CD4-positive, alpha-beta T cell treated with Interleukin-2 at 100 ng/mL for 4 hours (primary cell): ENCODE data around the gene GALNT9.

Experiments
- DNase-seq: peaks from one replicate; pipeline ENCODE4 v3.0.0-alpha.2; 2020; ENCODE audit warnings: low spot score

GALNT9 gene

DNA sequence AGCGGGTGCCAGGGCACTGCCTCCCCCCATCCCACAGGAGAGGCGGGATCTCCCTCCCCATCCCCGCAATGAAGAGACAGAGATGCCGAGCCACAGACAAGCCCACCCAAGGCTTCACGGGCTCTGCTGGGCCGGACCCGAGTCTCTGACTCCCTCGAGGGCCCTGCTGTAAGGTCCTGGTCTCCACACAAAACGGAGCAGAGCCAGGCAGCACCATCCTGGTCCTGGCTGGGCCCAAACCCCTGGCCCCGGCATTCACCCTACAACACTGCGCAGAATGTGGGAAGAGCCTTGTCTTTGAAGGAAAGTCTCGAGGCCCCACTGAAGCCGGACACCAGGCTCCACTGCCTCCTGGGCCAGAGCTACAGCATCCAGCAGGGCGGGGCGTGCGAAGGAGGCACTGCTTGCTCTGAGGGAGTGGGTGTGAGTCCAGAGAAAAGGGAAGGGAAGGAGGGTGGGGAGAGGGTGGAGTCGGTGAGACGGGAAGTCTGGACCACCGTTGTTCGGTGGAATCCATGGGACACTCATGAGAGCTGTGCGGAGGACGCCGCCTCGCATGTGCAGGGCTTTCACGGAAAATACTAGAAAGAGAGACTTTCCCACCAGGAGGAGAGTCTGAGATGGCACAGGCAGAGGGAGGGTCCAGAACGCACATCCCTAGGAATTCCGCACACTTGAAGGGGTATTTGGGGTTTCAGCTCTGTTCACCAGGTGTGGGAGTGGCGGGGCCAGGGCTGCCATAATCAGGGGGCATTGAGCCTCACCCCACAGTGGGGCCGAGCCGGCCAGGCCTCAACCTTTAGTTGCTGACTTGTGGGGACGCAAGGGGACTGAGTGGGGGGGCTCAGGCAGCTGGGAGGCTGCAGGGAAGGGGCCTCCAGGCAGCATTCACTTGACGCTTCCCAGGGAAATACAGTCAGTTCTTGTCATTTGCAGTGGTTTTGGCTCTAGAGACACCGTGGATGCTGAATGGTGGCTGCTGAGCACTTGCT lies 36.8 kb downstream of the GALNT9 start:
- DNase-seq: no peak

DNA sequence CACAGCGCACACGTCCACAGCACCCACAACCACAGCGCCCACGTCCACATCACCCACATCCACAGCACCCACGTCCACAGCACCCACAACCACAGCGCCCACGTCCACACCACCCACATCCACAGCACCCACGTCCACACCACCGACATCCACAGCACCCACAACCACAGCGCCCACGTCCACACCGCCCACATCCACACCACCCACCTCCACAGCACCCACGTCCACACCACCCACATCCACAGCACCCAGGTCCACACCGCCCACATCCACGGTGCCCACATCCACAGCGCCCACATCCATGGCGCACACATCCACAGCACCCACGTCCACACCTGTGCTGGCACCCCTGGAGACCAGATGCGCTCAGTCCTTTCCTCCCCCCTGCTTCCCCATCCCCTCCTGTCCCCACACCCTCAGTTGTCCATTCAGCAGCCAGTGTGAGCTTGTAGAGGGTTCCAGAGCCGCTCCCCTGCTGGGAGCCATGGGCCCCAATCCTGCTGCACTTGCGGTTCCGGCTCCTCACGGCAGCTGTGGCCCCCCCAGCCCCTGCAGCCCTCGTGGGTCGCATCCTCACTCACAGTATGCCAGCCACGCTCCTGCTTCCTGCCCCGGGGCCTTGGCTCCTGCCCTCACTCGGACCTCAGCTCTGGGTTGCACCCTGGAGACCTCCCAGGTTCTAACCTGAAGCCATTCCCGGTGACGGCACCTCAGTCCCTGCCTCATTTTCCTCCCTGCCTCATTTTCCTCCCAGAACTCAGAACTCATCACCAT lies 37.8 kb downstream of the GALNT9 start:
- no peak for DNase-seq

DNA sequence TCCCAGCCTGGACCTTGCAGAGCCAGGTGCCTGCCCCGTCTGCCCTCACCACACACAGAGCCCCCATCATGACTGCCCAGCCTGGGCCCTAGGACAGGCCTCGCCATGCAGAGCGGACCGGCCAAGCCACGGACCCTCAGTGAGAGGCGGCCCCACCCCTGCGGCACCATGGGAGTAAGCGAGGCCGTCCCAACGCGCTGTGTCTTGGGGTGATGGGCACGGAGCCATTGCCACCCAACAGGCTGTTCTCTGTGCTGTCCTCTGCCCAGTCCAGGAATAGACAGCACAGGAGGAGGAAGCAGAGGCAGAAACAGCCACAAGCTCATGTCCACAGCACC lies 39.2 kb downstream of the GALNT9 start:
- DNase-seq: no peak

DNA sequence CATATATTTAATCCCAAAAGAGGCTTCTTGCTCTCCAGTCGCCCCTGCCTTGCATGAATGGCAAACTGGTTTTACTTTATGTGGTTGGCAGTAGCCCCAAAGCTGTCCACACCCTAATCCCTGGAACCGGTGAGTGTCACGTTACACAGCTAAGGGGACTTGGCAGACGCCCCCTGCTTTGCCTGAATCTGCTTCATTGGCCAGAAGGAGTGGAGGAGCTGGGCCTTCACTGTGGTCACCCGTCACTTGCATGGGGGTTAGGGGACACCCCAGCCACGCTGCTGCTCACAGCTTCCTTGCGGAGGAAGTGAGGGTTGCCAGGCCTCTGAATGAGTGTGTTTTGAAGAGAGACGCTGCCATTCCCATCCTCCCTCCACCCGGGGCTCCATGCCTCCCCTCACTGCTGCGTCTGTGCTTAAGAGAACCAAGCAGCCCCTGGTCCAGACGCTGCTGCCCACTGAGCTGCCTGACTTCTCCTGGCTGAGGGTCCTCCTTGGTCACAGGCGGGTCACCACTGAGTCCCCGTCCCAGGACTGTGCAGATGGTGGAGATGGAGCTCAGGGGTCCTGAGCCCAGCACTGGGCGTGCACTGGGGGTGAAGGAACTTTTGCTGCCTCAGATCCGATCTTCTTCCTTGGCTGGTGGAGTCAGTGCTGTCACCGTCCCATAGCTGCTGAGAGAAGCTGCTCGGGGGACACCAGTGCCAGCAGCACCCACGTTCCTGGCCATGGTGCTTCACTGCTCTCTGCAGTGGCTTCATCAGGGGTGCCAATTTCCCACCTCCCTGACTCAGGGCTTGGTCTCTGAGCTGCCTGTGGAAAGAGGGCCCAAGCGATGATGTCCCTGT lies 39.8 kb downstream of the GALNT9 start:
- no peak for DNase-seq

DNA sequence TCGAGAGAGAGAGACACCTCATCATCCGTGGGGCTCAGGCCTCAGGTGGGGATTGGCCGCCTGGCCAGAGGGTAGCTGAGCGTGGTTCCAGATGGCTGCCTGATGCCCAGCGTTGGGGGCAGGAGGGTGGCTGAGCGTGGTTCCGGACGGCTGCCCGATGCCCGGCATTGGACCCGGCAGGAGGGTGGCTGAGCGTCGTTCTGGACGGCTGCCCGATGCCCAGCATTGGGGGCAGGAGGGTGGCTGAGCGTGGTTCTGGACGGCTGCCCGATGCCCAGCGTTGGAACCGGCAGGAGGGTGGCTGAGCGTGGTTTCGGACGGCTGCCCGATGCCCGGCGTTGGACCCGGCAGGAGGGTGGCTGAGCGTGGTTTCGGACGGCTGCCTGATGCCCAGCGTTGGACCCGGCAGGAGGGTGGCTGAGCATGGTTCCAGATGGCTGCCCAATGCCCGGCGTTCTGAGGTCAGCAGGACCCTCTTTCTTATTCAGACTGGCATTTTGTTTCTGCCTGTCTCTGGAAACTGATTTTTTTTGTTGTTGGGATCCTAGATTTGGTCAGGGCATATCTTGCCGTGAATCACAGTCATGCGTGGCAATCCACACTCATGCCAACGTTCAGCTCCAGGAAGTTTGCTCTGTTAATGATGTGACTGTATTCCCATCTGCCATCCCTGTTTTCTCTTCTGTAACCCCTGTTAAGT lies 40.7 kb downstream of the GALNT9 start:
- no peak for DNase-seq

DNA sequence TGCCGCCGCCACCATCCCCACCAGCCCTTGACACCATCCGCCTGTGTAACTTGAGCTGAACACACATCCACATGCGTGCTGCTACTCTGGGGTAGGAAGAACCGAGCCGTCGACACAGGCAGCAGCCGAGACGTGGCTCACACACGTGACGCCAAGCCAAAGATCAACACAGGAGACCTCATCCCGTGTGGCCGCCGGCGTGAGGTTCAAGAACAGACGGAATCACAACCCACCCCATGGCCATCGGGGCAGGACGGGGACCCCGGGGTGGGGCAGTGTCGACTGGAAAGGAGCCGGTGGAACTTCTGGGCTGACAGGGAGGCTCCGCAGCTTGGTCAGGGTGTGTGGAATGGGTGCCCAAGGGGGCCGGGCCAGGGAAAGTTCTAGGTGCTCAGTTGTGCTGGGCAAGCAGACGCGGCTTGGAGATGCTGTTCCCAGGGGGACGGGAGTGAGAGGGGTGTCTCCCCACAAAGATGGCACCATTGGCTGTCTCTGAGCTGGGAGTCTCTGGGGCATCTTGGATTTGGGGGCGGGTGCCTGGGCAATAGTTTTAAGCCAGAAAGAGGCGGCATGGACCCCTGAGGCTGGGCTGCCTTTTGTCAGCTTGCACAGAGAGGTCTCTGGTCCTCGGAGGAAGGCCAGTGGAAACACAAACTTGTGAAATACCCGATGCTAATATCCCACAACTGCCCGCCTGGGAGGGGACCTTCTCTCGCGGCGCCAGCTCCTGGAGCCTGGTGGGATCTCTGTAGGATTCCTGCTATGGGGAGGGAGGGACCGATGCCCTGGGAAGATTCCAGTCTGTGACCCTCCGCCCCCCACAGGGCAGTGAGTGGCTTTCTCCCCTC lies 41.8 kb downstream of the GALNT9 start:
- no peak for DNase-seq

DNA sequence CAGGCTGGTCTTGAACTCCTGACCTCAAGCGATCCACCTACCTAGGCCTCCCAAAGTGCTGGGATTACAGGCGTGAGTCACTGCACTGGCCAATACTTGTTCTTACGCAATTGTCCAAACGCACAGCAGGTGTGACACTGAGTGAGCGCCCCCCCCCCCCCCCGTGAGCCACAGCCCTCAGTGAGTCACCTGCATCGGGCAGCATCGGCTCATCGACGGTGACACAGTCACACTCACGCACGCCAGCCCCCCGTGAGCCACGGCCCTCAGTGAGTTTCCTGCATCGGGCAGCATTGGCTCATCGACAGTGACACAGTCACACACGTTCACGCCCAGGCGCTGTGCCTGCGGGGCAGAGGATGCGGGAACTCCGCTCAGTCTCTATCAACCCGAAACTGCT lies 42.5 kb downstream of the GALNT9 start:
- DNase-seq: no peak

DNA sequence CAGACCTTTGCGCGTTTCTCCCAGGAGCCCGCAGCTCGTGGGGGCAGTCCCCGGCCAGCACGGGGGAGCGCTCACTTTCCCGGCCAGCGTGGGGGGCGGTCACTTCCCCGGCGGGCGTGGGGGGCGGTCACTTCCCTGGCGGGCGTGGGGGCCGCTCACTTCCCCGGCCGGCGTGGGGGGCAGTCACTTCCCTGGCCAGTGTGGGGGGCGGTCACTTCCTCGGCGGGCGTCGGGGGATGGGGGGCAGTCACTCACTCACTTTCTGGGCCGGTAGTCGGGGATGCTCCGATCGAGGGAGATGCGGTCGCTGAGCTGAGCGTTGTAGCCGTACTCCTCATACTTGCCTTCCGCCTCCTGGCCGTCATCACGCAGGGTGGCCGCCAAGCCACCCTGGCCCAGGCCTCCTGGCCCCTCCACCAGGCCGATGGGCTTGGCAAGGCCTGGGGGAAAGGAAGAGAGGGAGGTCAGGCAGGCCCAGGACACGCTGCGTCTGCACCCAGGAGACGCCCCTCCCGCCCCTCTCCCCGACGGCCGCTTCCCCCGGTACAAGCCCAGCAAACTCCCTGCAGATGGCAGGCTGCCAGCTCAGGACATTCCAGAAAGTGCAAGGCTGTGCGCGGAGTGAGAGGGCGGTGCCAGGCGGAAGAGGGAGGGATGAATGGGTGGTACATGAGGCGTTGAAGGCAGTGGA lies 43.3 kb downstream of the GALNT9 start:
- DNase-seq: no peak

DNA sequence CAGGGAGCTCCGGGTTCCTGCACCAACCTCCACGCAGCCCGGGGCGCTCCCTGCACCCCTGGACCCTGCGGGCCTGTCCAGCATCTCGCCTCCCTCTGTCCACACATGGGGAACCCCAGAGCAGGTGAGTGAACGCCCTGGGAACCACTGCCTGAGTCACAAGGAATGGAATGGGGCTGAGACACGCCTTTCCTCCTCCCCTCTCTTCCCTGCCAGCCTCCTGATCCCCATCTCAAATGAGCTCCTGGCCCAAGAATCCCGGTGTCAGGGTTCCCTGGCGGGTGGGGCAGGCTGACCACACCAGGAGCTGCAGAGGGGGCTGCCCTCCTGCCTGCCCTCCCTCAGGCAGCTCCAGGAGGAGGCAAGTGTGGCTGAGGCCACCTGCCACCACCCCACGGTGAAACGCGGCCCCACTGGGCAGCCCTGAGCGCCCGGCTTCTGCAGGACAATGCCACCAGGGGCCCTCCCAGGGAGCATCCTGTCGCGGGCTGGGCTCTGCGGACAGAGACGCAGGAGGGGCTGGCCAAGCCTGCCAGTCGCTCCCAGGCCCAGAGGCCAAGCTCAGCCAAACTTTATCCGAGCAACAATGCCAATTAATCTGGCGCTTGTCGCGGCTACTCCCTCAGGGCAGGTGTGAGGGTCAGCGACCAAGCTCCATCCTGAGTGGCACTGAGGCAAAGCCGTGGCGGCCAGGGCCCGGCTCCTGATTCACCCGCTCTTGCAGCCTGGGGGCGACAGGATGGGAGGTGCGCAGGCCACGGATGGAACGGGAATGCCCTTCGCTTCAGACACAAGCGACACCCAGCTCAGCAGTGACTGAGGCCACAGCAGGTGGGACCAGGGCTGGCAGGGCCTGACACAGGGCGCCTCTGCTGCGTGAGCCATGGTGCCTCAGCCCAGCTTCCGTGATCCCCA lies 44.3 kb downstream of the GALNT9 start:
- DNase-seq: no peak

DNA sequence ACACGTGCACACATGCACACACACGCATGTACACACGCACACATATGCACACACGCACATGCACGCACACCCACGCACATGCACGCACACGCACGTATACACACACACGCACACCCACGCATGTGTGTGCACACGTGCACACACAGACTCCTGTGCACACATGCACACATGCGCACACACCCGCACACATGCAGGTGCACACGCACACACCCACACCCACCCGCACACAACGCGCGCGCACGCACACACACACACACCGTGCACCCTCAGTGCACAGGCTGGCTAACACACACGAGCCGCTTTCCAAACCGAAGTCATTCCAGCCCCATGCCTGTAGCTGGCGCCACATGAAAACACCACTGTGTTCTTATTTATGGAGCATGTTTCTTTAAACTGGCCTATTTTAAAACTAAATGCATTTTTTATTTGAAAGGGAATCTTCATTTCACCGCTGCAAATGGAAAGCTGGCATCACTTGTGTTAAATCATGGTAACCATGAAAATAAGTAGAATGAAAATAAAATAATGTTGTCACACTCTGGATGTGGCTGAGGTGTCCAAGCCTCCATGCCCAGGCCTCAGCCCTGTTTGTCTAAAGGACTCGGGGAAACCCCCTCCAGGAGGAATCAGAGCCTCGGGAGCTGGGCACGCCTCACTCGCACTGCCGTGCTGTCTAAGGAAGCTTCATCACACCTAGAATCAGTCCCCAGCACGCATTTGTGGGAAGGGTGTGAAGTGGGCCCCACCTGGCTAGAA lies 45.1 kb downstream of the GALNT9 start:
- DNase-seq: no peak

DNA sequence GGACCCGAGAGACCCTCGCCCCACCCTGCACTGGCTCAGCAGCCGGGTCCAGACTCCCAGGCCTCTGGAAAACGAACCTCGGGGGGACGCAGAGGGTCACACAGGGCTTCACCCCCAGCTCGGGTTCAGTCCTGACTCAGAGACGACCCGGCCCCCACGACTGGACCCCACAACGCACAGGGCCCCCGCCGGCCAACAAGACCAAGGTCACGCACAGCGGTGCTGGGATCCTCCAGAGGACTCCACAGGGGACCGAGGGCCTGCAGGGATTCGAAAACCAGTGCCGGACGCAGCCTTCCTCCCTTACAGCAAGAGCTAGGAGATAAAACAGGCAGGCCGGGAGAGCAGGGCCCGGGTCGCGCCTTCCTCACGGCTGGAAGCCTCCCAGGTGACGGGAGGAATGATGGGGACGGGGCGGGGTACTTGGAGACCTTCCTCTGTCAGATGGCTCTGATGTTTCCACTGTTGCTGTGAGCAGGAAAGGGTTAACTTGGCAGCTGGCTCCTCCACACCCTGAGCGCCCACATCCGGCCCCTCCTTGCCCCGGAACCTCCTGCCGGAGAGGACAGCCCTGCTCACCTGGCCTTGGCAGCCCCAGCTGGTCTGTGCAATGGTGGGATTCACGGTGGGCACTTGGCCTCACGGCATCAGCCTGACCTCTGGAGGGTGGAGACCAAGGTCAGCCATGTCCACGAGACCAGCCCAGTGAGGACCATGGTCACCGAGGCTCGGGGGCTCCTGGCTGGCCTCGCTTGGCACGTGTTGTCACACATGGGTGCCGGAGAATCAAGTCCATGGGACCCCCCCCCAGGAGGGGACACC lies 46.2 kb downstream of the GALNT9 start:
- DNase-seq: peak; percentile 17

DNA sequence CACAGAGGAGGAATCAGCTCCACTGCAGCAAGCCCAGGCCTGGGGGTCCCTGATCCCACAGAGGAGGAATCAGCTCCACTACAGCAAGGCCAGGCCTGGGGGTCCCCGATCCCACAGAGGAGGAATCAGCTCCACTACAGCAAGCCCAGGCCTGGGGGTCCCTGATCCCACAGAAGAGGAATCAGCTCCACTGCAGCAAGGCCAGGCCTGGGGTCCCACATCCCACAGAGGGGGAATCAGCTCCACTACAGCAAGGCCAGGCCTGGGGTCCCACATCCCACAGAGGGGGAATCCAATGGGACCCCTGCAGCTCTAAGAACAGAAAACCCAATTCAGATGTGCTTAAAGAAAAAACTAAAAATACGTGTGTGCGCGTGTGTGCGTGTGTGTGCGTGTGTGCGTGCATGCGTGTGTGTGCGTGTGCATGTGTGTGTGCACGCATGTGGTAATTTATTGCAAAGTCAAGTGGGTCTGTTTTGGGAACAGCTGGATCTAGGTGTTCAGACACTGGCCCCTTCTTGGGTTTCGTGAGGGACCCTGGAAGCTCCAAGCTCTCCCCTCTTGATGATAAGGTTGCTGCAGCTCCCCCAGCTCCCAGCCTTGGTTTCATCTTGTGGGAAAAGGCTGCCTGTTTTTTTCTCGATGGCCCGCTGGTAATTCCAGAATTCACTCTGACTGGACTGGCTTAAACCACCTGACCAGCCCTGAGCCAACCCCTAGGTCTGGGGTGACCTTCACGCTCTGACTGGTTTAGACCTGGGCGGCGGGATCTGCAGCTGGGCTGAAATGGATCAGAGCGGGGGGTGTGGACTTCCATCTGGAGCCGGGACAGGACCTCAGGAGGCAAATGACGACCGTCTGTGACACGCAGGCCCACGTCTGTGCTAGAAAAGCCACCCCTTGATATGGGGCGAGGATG lies 47.1 kb downstream of the GALNT9 start:
- no peak for DNase-seq

DNA sequence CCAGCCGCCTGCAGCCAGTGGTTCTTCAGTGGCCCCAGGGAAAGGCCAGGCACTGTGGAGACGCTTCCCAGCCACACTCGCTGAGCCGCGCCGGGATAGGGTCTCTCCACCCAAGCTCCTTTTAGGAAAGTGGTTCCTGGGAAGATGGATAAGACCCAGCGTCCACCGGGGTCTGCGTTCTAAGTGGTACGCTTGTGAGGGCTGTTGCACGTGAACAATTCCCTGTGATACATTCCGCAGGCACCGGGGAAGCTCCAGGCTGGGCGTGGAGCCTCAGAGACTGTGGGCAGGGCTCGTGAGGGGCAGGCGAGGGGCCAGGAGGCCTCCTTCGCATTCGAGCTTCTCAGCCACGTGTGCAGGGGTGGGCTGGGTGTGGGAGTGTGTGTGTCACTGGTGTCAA lies 48.4 kb downstream of the GALNT9 start:
- no peak for DNase-seq

DNA sequence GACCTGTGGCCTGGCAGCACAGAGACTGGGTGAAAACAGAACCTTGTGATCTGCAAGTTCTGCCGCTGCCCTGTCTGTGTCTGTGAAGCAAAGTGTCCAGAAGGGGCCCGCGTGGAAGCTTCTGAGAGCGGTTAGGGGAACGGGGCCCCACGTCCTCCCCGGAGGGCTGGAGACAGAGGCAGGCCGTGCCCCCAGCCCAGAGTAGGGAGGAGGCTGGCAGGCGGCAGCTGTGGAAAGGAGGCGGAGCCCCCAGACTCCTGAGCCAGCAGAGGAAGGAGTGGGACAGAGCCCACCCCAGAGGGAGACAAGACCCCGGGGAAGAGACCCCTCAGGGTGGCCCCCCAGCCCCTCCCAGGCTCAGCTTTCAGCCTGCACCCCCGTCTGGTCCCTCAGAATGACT lies 49.0 kb downstream of the GALNT9 start:
- no peak for DNase-seq

DNA sequence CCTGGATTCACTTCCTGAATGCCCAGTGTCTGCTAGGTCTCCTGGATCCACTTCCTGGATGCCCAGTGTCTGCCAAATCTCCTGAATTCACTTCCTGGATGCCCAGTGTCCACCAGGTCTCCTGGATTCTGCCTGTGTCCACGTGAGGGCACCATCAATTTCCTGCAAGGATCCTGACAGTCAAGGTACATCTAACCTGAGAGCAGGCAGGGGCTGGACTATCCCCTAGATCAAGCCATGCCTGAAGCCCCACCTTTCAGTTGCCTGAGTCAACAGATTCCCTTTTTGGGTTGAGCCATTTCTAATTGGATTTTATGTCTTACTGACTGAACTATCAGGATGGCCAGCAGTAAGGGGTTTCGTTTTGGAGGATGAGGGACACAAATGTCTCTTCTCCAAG lies 49.5 kb downstream of the GALNT9 start:
- DNase-seq: no peak

DNA sequence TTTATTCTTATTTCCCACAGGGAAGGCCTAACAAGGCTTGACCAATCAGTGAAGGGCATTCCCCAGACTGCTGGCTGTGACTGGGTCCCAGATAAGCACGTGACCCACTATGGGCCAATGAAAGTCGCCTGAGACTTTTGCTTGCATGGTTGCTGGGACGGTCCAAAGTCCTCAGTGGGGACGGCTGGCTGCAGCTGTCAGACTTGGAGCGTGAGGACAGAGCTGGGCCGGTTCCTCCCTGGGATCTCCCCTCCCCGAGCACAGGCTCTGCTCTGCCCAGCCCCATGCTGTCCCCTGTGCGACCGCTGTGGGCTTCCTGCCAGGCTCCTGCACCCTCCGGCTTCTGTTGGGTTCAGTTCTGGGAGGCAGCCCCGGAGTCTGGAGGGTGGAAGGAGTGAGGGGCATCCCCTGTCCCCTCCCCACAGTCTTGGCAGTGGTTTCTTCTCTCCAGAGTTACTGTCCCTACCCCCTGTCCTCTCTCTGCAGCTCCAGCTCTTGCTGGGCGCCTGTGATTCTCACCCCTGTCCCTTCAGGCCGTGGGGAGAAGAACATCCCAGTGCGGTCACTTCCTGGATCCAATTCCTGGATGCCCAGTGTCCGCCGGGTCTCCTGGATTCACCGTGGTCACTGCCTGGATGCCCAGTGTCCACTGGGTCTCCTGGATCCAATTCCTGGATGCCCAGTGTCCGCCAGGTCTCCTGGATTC lies 50.1 kb downstream of the GALNT9 start:
- no peak for DNase-seq
